Endothelial cell of umbilical vein (primary cell): Measurements from ENCODE around the gene SKP1. TPM values are rescaled to one million over a fixed set of nuclear protein-coding genes. Genes with fewer than 3 reads are reported as not detected.

Source experiments
- BruUV-seq: library from RNA; stranded (reverse); fragments of 400-500 nt; replicated peaks from 2 replicates; lab custom pipeline; 2021; lab: Mats Ljungman, UMichigan
- CTCF ChIA-PET: fragments of 300-600, 350-600 bp; sonication (Branson Sonifier 250); formaldehyde crosslinking; loops from one replicate; lab custom pipeline; 2021; ENCODE audit warnings: antibody characterized with exemption, inconsistent platforms; lab: Charles Lee
- POLR2A ChIA-PET: fragments of 300-600, 350-600 bp; sonication (Branson Sonifier 250); formaldehyde crosslinking; loops from one replicate; lab custom pipeline; 2021; ENCODE audit warnings: antibody characterized with exemption, inconsistent platforms; lab: Charles Lee
- DNase-seq: peaks from one replicate; pipeline ENCODE4 v3.0.0-alpha.2; 2011; ENCODE audit warnings: low read depth, low spot score
- FAIRE-seq: peaks from 2 replicates; lab custom pipeline; 2011; peaks lifted over from hg19 to GRCh38; lab: Jason Lieb, UNC
- H2AFZ ChIP-seq: 2 replicates; pipeline ENCODE4 v1.6.0; 2012; ENCODE audit warnings: low read depth, low read length, control low read depth, inconsistent platforms
- H3K27ac ChIP-seq: 2 replicates; pipeline ENCODE4 v1.5.1; 2011; ENCODE audit warnings: low read depth, mild to moderate bottlenecking, control low read depth, low read length, moderate library complexity; ENCODE audit not compliant: insufficient read depth
- H3K27me3 ChIP-seq, 2 experiments: 2 replicates each; pipeline versions ENCODE4 v1.6.0 to v1.6.1; 2011; ENCODE audit warnings: low read length in 2 of 2, mixed read lengths in 1 of 2; ENCODE audit not compliant: control insufficient read depth in 2 of 2, insufficient read depth in 2 of 2
- H3K36me3 ChIP-seq, 2 experiments: 2 replicates in 1 of 2; 3 replicates in 1 of 2; pipeline ENCODE4 v1.5.1; 2011; ENCODE audit warnings: low read length in 2 of 2, mild to moderate bottlenecking in 1 of 2, moderate library complexity in 1 of 2; ENCODE audit not compliant: control insufficient read depth in 2 of 2, insufficient read depth in 2 of 2; ENCODE audit errors: extremely low read depth in 1 of 2
- H3K4me1 ChIP-seq: 3 replicates; pipeline ENCODE4 v1.5.1; 2011; ENCODE audit warnings: mild to moderate bottlenecking, low read length; ENCODE audit not compliant: control insufficient read depth, insufficient read depth; ENCODE audit errors: extremely low read depth
- H3K4me2 ChIP-seq: 2 replicates; pipeline ENCODE4 v1.6.1; 2011; ENCODE audit warnings: low read length, control low read depth, mixed read lengths; ENCODE audit not compliant: insufficient read depth
- H3K4me3 ChIP-seq, 3 experiments: fragments of 200-600 bp in 1 of 3; sonication (generic), shearing (Covaris generic) in 1 of 3; replicated peaks in 1 of 3; 2 replicates each; pipeline ENCODE4 v1.5.1; 2011 to 2016; ENCODE audit warnings: control low read depth in 3 of 3, low read length in 3 of 3, mild to moderate bottlenecking in 2 of 3, inconsistent platforms in 1 of 3, low read depth in 1 of 3, moderate library complexity in 1 of 3; ENCODE audit not compliant: insufficient read depth in 1 of 3
- H3K79me2 ChIP-seq: 2 replicates; pipeline ENCODE4 v1.6.0; 2012; ENCODE audit warnings: low read length, inconsistent platforms; ENCODE audit not compliant: control insufficient read depth, insufficient read depth
- H3K9ac ChIP-seq: replicated peaks from 2 replicates; pipeline ENCODE3; 2011; ENCODE audit warnings: low read length, control low read depth; ENCODE audit not compliant: insufficient read depth; ENCODE audit errors: extremely low read depth
- H3K9me1 ChIP-seq: replicated peaks from 3 replicates; pipeline ENCODE4 v1.6.0; 2011; ENCODE audit warnings: mild to moderate bottlenecking, low read length; ENCODE audit not compliant: control insufficient read depth, insufficient read depth; ENCODE audit errors: extremely low read depth
- H3K9me3 ChIP-seq: replicated peaks from 2 replicates; pipeline ENCODE4 v1.5.1; 2012; ENCODE audit warnings: low read length, inconsistent platforms; ENCODE audit not compliant: control insufficient read depth, insufficient read depth
- H4K20me1 ChIP-seq: replicated peaks from 2 replicates; pipeline ENCODE3; 2011; ENCODE audit warnings: mild to moderate bottlenecking, low read length; ENCODE audit not compliant: control insufficient read depth, insufficient read depth; ENCODE audit errors: extremely low read depth
- CTCF ChIP-seq, 2 donors: IDR thresholded peaks; 1 replicate in 1 of 2; 2 replicates in 1 of 2; pipeline ENCODE4 v1.5.1; 2011; ENCODE audit warnings: low read length in 2 of 2, mild to moderate bottlenecking in 2 of 2, moderate library complexity in 2 of 2, control low read depth in 1 of 2, inconsistent platforms in 1 of 2, low read depth in 1 of 2; ENCODE audit not compliant: insufficient read depth in 1 of 2; ENCODE audit errors: extremely low read depth in 1 of 2
- EZH2 ChIP-seq: IDR thresholded peaks from 2 replicates; pipeline ENCODE4 v1.6.1; 2012; ENCODE audit warnings: borderline replicate concordance, low read depth, mild to moderate bottlenecking, moderate library complexity, low read length, inconsistent platforms; ENCODE audit not compliant: severe bottlenecking
- FOS ChIP-seq: IDR thresholded peaks from 2 replicates; pipeline ENCODE4 v1.6.1; 2011; ENCODE audit warnings: mild to moderate bottlenecking, low read length, moderate library complexity, borderline replicate concordance; ENCODE audit not compliant: insufficient read depth
- GATA2 ChIP-seq: IDR thresholded peaks from 2 replicates; pipeline ENCODE4 v1.7.0; 2011; ENCODE audit warnings: low read depth, mild to moderate bottlenecking, moderate library complexity, mixed read lengths, low read length; ENCODE audit not compliant: insufficient read length, insufficient read depth
- JUN ChIP-seq: IDR thresholded peaks from 2 replicates; pipeline ENCODE4 v1.6.1; 2011; ENCODE audit warnings: borderline replicate concordance, low read depth; ENCODE audit not compliant: insufficient read length, insufficient read depth
- MAX ChIP-seq: IDR thresholded peaks from 2 replicates; pipeline ENCODE4 v1.6.1; 2011; ENCODE audit not compliant: insufficient read depth, insufficient read length
- MYC ChIP-seq: IDR thresholded peaks from one replicate; pipeline ENCODE4 v1.6.1; 2011; ENCODE audit warnings: mild to moderate bottlenecking, low read depth, low read length
- POLR2A ChIP-seq: IDR thresholded peaks from 2 replicates; pipeline ENCODE4 v1.6.1; 2012; ENCODE audit warnings: low read depth, mild to moderate bottlenecking, control low read depth, low read length
- POLR2AphosphoS5 ChIP-seq: IDR thresholded peaks from 2 replicates; pipeline ENCODE4 v1.6.1; 2012; ENCODE audit warnings: low read depth, mild to moderate bottlenecking, control low read depth, low read length, moderate library complexity; ENCODE audit not compliant: insufficient read depth
- dilution Hi-C: fragments of 300-500 bp; cut with MboI; formaldehyde crosslinking; loops from one replicate; pipeline ENCODE4 v1.15.0; 2019; ENCODE audit warnings: low sequenced_read_pairs; ENCODE audit not compliant: extremely low pct_ligation_motif_present
- intact Hi-C: fragments of 100-400 bp; cut with micrococcal nuclease; formaldehyde crosslinking; loops from one replicate; pipeline ENCODE4 v1.10.0; 2022
- polyA plus RNA-seq, 4 experiments: library from polyadenylated mRNA; depleted of rRNA in 3 of 4; stranded (reverse) in 3 of 4; unstranded in 1 of 4; fragments of >200 nt; gene quantifications; 2 replicates each; pipeline versions ENCODE4 v1.2.1 to v1.2.3, GENCODE V29; 2011 to 2012; ENCODE audit warnings: missing spikeins in 1 of 4
- total RNA-seq: library from RNA; stranded (reverse); gene quantifications from 2 replicates; pipeline ENCODE4 v1.2.3, GENCODE V29; 2021

Gene SKP1
- total and polyA plus RNA-seq, 2 donors (not counting 3 experiments of a cell fraction or from before 2014, with no cell fraction given): 214 to 320 TPM

GRCh38 chr5:134116286-134116685, 60.5 kb downstream of the SKP1 start:
- Histone ChIP-seq H3K4me1 (peaks cover 9% of the 10 kb centered on the region), H3K9me3 (no peaks in the 10 kb centered on the region), H3K9me1 (no peaks in the 10 kb centered on the region), H3K79me2 (no peaks in the 10 kb centered on the region), H3K9ac (no peak overlapping the region), H3K4me2 (no peak overlapping the region), H3K36me3 (no peaks in the 10 kb centered on the region), H3K27ac (no peak overlapping the region), H4K20me1 (no peaks in the 10 kb centered on the region), H3K27me3 (peaks cover 16% of the 10 kb centered on the region in 2 experiments), H2AFZ (no peak overlapping the region), H3K4me3 (no peak overlapping the region)
- no peak for DNase-seq
- dilution Hi-C loops (no loop called here), intact Hi-C loops (no loop called here)
- ChIA-PET CTCF (interaction anchor here (1.1 to 8.0 kb wide), 5 partner anchors 9 to 24 kb away, joined by 3 to 47 read pairs (median 4); no protein-coding TSS in a partner anchor), POLR2A (no interaction called here)
- no peak for FAIRE-seq
- TF ChIP-seq EZH2 (no peak), GATA2 (no peak), CTCF (IDR thresholded peaks at IDR 0.05; ENCODE audit: extremely low read depth in 1 of 2, insufficient read depth in 1 of 2, low read depth in 1 of 2, low read length in 2 of 2) (no peak), JUN (no peak)
- no TSS peak for BruUV-seq

GRCh38 chr5:134115806-134116175, 61.0 kb downstream of the SKP1 start:
- Histone ChIP-seq H3K4me2 (no peak overlapping the region), H3K9ac (no peak overlapping the region), H3K4me3 (no peak overlapping the region), H3K27ac (no peak overlapping the region), H3K36me3 (no peaks in the 10 kb centered on the region), H2AFZ (no peak overlapping the region), H3K27me3 (peaks cover 16% of the 10 kb centered on the region in 2 experiments), H3K9me3 (no peaks in the 10 kb centered on the region), H3K9me1 (no peaks in the 10 kb centered on the region), H3K4me1 (peaks cover 9% of the 10 kb centered on the region), H4K20me1 (no peaks in the 10 kb centered on the region), H3K79me2 (no peaks in the 10 kb centered on the region)
- dilution Hi-C loops (no loop called here), intact Hi-C loops (no loop called here)
- BruUV-seq: no TSS peak
- CTCF ChIA-PET: interaction anchor here (1.6 to 8.0 kb wide), 3 partner anchors 12 to 76 kb away, joined by 4 to 47 read pairs (median 43); no protein-coding TSS in a partner anchor
- POLR2A ChIA-PET: no interaction called here
- DNase-seq (no peak), FAIRE-seq (no peak)
- TF ChIP-seq POLR2AphosphoS5 (no peak), EZH2 (no peak), POLR2A (no peak), GATA2 (no peak), FOS (no peak), CTCF (IDR thresholded peaks at IDR 0.05; ENCODE audit: extremely low read depth in 1 of 2, insufficient read depth in 1 of 2, low read depth in 1 of 2, low read length in 2 of 2) (no peak), MAX (no peak), MYC (no peak), JUN (no peak)
